ENCODE data around the gene LIX1.

LIX1 gene

DNA sequence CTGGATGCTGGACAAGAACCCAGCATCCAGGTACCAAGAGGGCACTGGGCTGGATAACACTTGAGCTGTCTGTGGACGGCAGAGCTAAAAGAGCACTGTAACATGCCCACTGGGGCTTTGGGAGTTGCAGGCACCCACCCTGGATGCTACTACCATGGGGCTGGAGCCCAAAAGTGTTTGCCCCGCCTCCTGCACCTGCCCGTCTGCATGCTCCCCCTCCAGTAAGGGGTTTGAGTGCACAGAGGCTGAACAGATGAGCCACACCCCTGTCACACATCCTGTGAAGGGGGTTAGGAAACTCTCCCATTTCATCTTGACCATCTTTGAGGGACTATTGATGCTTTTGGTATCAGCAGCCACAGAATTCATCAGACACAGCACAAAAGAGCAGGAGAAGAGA is 69.0 kb downstream of the LIX1 start:
- no peak for DNase-seq

DNA sequence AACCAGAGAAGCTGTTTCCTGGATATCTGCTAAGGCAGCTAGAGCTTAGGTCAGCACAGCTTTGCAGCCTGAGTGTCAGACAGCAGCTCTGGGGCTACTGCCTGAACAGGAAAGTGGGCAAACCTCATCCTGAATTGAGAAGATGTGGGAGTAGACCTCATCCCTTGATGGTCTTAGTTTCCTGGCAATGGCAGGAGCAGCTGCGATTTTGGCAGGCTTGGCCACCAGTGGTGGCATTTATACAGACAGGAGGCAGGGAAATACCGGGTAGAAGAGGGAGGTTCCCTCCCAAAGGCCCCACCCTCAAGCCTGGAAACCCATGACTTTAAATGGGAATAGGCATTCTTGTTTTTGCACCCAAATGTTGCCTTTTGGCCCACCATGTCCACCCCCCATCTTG is 69.7 kb downstream of the LIX1 start:
- DNase-seq, result no peak

DNA sequence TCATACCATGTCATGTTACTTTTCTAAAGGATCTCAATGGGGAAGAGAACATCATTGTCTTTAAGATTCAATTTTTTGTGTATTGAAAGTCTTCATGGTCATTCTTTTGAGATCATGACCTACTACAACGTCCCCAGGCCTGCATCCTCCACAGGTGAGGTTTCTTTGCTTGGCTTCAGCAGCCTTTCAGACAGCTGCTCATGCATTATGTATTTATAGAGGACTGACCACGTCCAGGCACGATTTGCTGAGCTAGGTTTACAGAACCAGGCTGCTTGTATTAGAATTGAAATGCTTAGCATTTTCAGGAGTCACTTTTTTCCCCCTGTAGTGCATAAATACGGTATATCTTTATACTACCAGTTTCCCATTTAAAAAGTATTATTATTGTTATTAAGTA is 70.4 kb downstream of the LIX1 start:
- DNase-seq, result no peak

GRCh38 chr5:97071101-97071500 is 71.3 kb downstream of the LIX1 start:
- DNase-seq, result no peak

GRCh38 chr5:97070234-97070633 is 72.2 kb downstream of the LIX1 start:
- DNase-seq, result no peak

DNA sequence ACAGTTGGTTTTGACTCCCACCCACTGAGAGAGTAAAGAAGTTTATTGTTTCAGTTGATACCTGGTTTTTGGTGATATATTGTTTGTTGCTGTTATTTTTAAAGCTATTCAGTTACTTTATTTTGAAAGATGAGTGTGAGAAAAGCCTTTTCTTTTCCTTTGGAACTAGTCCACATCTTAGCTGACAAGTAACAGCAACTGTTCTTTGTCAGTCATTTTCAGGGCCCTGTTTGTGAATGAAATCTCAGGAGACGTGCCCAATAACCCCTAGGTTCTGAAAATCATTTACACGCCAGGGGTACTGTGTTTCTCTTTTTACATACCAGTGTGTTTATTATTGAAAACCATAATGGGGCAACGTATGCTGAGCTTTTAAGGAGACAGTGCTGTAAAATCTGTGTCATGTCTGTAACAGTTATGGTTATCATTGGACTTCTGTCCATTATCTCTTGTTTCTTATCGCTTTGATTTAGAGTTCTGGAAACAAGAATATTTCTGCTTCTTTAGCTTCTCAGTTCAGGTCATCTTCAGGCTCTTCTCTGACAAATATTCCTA is 75.0 kb downstream of the LIX1 start:
- no peak for DNase-seq

- DNase-seq, result no peak
Measured at GRCh38 chr5:97065475-97065874, 76.9 kb downstream of the LIX1 start.

GRCh38 chr5:97063251-97063650 is 79.2 kb downstream of the LIX1 start:
- DNase-seq, result no peak

DNA sequence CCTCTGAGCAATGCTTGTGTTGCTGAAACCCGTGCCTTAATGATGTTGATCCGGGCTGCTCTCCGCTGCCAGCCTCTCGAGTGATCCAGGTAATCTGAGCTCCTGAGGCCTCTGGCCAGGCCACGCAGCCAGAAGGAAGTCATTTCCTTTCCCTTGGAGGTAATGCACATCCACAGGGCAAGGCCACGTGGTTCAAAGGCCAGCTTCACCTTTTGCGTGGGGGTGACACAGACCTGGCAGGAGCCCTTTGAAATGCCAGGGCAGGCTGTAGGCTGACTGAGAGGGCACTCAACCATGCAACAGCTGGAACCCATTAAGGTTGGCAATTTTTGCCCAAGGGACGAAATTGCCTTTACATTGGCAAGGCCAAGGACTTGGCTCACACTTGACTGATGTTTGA is 80.4 kb downstream of the LIX1 start:
- DNase-seq, result no peak

GRCh38 chr5:97056263-97056662 is 86.1 kb downstream of the LIX1 start:
- no peak for DNase-seq

DNA sequence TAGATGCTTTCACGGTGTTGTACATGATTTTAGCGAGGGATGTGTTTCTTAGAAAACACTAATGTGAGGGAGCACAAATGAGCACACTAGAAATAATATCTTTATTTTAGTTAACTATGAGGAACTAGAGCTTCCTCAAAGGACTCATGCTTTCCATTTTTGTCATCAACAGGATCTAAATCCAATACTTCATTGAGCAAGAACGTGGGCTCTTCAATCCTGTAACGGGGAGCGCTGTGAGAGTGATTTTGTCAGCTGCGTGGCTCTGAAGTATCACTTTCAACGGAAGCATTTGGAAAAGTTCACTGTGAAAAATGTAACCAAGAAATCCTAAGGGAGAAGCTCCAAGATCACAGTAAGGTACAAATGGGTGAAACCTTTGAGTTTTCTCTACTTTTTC is 93.2 kb downstream of the LIX1 start:
- DNase-seq, result no peak

DNA sequence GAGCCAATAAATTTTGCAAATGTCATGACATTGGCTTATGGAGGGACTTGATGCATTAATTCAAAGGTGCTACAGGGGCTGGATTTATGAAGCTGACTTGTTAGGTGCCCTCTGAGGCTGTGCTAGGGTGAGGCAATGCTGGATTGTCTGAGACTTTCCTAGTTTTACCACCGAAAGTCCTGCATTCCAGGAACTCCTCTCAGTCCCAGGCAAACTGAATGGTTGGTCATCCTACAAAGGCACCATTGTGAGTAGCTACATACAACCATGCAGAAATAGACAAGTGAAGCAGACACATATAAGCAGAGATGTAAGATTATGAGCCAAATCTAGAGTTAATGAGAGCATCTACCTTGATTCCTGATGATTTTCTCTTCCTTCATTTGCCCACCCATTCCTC is 95.3 kb downstream of the LIX1 start:
- no peak for DNase-seq

DNA sequence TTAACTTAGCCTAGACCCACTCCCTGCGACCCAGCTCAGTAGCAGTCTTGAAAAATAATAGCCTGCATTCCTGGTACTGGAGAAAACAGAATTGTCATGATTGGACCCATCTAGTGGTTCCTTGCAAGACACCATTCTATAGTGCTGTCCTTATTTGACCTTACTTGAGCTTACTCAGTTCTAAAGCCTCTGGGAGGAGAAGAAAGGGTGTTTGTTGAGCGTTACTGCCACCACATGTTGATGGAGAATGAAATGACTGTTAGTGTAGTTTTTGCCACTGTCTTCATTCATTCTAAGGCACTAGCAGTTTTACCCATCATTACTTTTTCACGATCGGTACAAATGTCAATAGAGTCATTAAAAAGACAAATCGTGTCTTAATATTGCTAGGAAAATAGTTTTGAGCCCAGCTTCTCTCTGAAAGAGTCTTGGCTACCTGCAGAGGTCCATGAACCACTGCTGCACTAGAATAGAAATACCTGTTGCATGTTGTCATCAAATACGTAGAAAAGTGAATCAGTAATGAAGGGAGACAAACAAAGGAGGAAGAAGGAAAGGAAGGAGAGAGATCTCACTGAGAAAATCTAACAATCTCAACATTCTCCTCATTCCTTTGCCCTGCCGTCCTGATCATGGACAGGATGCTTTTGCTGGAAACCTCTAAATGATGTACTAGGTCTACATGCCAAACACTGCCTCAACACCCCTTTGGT is 96.0 kb downstream of the LIX1 start:
- no peak for DNase-seq

DNA sequence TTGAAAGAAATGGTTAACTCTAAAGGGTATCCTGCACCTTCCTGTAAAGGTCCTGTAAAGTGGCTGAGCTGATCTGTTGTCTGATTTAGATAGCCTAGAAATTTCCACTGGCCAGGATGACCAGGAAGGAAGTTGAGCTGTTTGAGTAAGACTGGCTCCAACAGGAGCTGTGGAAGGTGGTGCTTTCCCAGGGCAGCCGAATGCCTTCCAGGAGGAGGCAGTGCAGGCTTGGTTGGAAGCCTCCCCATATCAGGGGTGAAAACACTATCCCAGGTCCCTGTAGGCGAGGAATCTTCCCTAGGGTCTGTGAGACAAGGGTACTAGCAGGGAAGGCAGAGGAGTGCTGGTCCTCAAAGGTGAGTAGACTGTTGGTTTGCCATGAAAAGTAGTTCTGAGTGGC is 98.4 kb downstream of the LIX1 start:
- no peak for DNase-seq

DNA sequence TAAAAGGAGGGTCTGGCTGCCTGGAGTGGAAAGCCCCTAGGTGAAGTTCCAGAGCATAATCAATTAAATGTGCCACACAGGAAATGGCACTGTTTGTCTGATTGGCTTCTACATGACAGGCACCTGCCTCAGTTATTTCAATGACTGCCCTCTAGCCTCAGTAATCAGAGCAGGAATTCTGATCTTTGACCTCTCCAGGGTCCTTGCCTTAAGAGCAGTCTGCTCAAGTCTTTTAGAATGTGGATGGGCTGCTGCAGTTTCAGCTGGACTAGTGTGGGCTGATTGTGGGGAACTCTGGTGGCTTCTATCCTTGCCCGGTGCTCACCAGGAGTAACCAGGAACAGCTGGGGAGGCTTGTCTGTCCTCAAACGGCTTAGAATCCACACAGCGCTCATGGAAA is 98.9 kb downstream of the LIX1 start:
- no peak for DNase-seq

- no peak for DNase-seq
Measured at GRCh38 chr5:97042996-97043395, 99.4 kb downstream of the LIX1 start.

All from CD4-positive, alpha-beta T cell treated with Interleukin-4 for 4 hours (primary cell).